ENCODE data around the gene ITPR3. TPM values are rescaled to one million over a fixed set of nuclear protein-coding genes. Genes with fewer than 3 reads are reported as not detected.

Gene ITPR3
- total RNA-seq, 3 donors from 2014 or later (not counting 1 experiment from before 2014, with no cell fraction given), result 45.5 to 66.7 (median 46.0) TPM

GRCh38 chr6:33726696-33727095 is 105.6 kb downstream of the ITPR3 start:
- H3K36me3 Mint-ChIP-seq, result no peaks in the 10 kb centered on the region
- ATAC-seq (no peak), DNase-seq (no peak)
- Histone ChIP-seq H3K4me1 (ENCODE audit: control insufficient read depth, insufficient read depth, low read length) (no peaks in the 10 kb centered on the region), H3K4me3 (ENCODE audit: low read length) (no peak overlapping the region), H3K36me3 (ENCODE audit: control insufficient read depth, insufficient read depth, low read length) (no peaks in the 10 kb centered on the region), H3K27ac (ENCODE audit: low read length) (no peak overlapping the region), H3K9me3 (ENCODE audit: control insufficient read depth, insufficient read depth, low read length) (no peaks in the 10 kb centered on the region), H3K27me3 (ENCODE audit: control insufficient read depth, insufficient read depth, low read length) (no peaks in the 10 kb centered on the region)
- peaks cover 4 to 31% of the 10 kb centered on the region in 2 donors for H3K27me3 Mint-ChIP-seq (ENCODE audit: low read depth in 2 of 2)
- WGBS (ENCODE audit: insufficient coverage), result 93% methylated on average over 15 of the region's 15 CpGs
- no peak overlapping the region for H3K27ac Mint-ChIP-seq
- no peak for TF ChIP-seq CTCF (IDR thresholded peaks at IDR 0.05)
- H3K4me3 Mint-ChIP-seq, result no peak overlapping the region
- no peaks in the 10 kb centered on the region for H3K9me3 Mint-ChIP-seq
- intact Hi-C loops (cut with micrococcal nuclease), result no loop called here
- H3K4me1 Mint-ChIP-seq, result no peaks in the 10 kb centered on the region

- Histone ChIP-seq H3K4me1 (ENCODE audit: control insufficient read depth, insufficient read depth, low read length) (no peaks in the 10 kb centered on the region), H3K27me3 (ENCODE audit: control insufficient read depth, insufficient read depth, low read length) (no peaks in the 10 kb centered on the region), H3K36me3 (ENCODE audit: control insufficient read depth, insufficient read depth, low read length) (no peaks in the 10 kb centered on the region), H3K4me3 (ENCODE audit: low read length) (no peak overlapping the region), H3K9me3 (ENCODE audit: control insufficient read depth, insufficient read depth, low read length) (no peaks in the 10 kb centered on the region), H3K27ac (ENCODE audit: low read length) (no peak overlapping the region)
- Mint-ChIP-seq H3K27me3 (ENCODE audit: low read depth in 2 of 2) (peaks cover 4 to 27% of the 10 kb centered on the region in 2 donors), H3K9me3 (no peaks in the 10 kb centered on the region), H3K4me1 (no peaks in the 10 kb centered on the region), H3K36me3 (no peaks in the 10 kb centered on the region), H3K4me3 (no peak overlapping the region), H3K27ac (no peak overlapping the region)
- intact Hi-C loops (cut with micrococcal nuclease), result no loop called here
- no peak for TF ChIP-seq CTCF (IDR thresholded peaks at IDR 0.05)
- ATAC-seq, result no peak
- no peak for DNase-seq
- 92% methylated on average over 7 of the region's 7 CpGs for WGBS (ENCODE audit: insufficient coverage)
These were observed 106.0 kb downstream of the ITPR3 start for GRCh38 chr6:33727126-33727525.

GRCh38 chr6:33727932-33728331 is 106.8 kb downstream of the ITPR3 start:
- no peaks in the 10 kb centered on the region for H3K4me1 ChIP-seq (ENCODE audit: control insufficient read depth, insufficient read depth, low read length)
- WGBS (ENCODE audit: insufficient coverage), result 92% methylated on average over 11 of the region's 11 CpGs
- H3K27me3 ChIP-seq (ENCODE audit: control insufficient read depth, insufficient read depth, low read length), result no peaks in the 10 kb centered on the region
- intact Hi-C loops (cut with micrococcal nuclease), result no loop called here
- H3K4me3 ChIP-seq (ENCODE audit: low read length), result no peak overlapping the region
- H3K9me3 ChIP-seq (ENCODE audit: control insufficient read depth, insufficient read depth, low read length), result no peaks in the 10 kb centered on the region
- H3K36me3 Mint-ChIP-seq, result no peaks in the 10 kb centered on the region
- no peak overlapping the region for H3K27ac ChIP-seq (ENCODE audit: low read length)
- no peak for ATAC-seq
- TF ChIP-seq CTCF (IDR thresholded peaks at IDR 0.05), result no peak
- no peak overlapping the region for H3K27ac Mint-ChIP-seq
- H3K9me3 Mint-ChIP-seq, result no peaks in the 10 kb centered on the region
- H3K4me1 Mint-ChIP-seq, result no peaks in the 10 kb centered on the region
- no peak for DNase-seq
- H3K27me3 Mint-ChIP-seq (ENCODE audit: low read depth in 2 of 2), result peaks cover 4 to 19% of the 10 kb centered on the region in 2 donors
- H3K4me3 Mint-ChIP-seq, result no peak overlapping the region
- H3K36me3 ChIP-seq (ENCODE audit: control insufficient read depth, insufficient read depth, low read length), result no peaks in the 10 kb centered on the region

GRCh38 chr6:33728438-33728837 is 107.3 kb downstream of the ITPR3 start:
- no peaks in the 10 kb centered on the region for H3K36me3 Mint-ChIP-seq
- no peak overlapping the region for H3K4me3 Mint-ChIP-seq
- no peaks in the 10 kb centered on the region for H3K4me1 Mint-ChIP-seq
- H3K27ac ChIP-seq (ENCODE audit: low read length), result no peak overlapping the region
- peaks cover 3 to 14% of the 10 kb centered on the region in 2 donors for H3K27me3 Mint-ChIP-seq (ENCODE audit: low read depth in 2 of 2)
- WGBS (ENCODE audit: insufficient coverage), result 91% methylated on average over 11 of the region's 11 CpGs
- H3K4me1 ChIP-seq (ENCODE audit: control insufficient read depth, insufficient read depth, low read length), result no peaks in the 10 kb centered on the region
- no peaks in the 10 kb centered on the region for H3K9me3 Mint-ChIP-seq
- no peaks in the 10 kb centered on the region for H3K36me3 ChIP-seq (ENCODE audit: control insufficient read depth, insufficient read depth, low read length)
- no peak for DNase-seq
- no peak overlapping the region for H3K27ac Mint-ChIP-seq
- intact Hi-C loops (cut with micrococcal nuclease), result no loop called here
- no peak for ATAC-seq
- H3K27me3 ChIP-seq (ENCODE audit: control insufficient read depth, insufficient read depth, low read length), result no peaks in the 10 kb centered on the region
- TF ChIP-seq CTCF (IDR thresholded peaks at IDR 0.05), result no peak
- no peak overlapping the region for H3K4me3 ChIP-seq (ENCODE audit: low read length)
- no peaks in the 10 kb centered on the region for H3K9me3 ChIP-seq (ENCODE audit: control insufficient read depth, insufficient read depth, low read length)

Data from natural killer cell (primary cell).